CD4-positive, alpha-beta memory T cell (primary cell): Measurements from ENCODE around the gene MARCHF5. TPM values are rescaled to one million over a fixed set of nuclear protein-coding genes. Genes with fewer than 3 reads are reported as not detected.
A peak's percentile ranks its signal among the peaks of the same experiment; 100 is the strongest.

Source experiments
- CTCF ChIA-PET: fragments of 350-600 bp; sonication (Branson Sonifier 250); formaldehyde crosslinking; loops from one replicate; lab custom pipeline; 2021; ENCODE audit warnings: inconsistent platforms; ENCODE audit not compliant: partially characterized antibody; lab: Charles Lee
- POLR2A ChIA-PET: fragments of 350-600 bp; sonication (Branson Sonifier 250); formaldehyde crosslinking; loops from one replicate; lab custom pipeline; 2021; ENCODE audit not compliant: partially characterized antibody; lab: Charles Lee
- DNase-seq, 5 donors: peaks; one replicate each; pipeline versions ENCODE4 v3.0.0 to v3.0.0-alpha.2; 2020 to 2022; ENCODE audit warnings: mixed read lengths in 1 of 5
- H3K27ac ChIP-seq: one replicate; pipeline ENCODE4 v1.7.0; 2013; ENCODE audit warnings: low read depth, low read length
- H3K27me3 ChIP-seq: 2 replicates; pipeline ENCODE4 v1.7.0; 2013; ENCODE audit warnings: mild to moderate bottlenecking, low read length, moderate library complexity; ENCODE audit not compliant: insufficient read depth
- H3K36me3 ChIP-seq: 2 replicates; pipeline ENCODE4 v1.7.0; 2013; ENCODE audit warnings: mild to moderate bottlenecking, low read length, moderate library complexity; ENCODE audit not compliant: insufficient read depth
- H3K4me1 ChIP-seq: 2 replicates; pipeline ENCODE4 v1.7.0; 2013; ENCODE audit warnings: mild to moderate bottlenecking, low read length, moderate library complexity; ENCODE audit not compliant: insufficient read depth
- H3K4me3 ChIP-seq, 2 donors: one replicate each; pipeline ENCODE4 v1.7.0; 2013; ENCODE audit warnings: low read length in 2 of 2, mild to moderate bottlenecking in 1 of 2
- H3K9me3 ChIP-seq, 2 donors: one replicate each; pipeline ENCODE4 v1.7.0; 2013; ENCODE audit warnings: low read length in 2 of 2, control low read depth in 1 of 2; ENCODE audit not compliant: control insufficient read depth in 1 of 2
- H3K27ac Mint-ChIP-seq, 7 donors: one replicate each; pipeline ENCODE4 v1.8.0; 2020 to 2021; ENCODE audit warnings: mixed read lengths in 7 of 7, mild to moderate bottlenecking in 6 of 7, inconsistent platforms in 3 of 7, moderate library complexity in 3 of 7
- H3K27me3 Mint-ChIP-seq, 2 donors: one replicate each; pipeline ENCODE4 v1.8.0; 2020 to 2021; ENCODE audit warnings: mixed read lengths in 2 of 2
- H3K36me3 Mint-ChIP-seq, 2 donors: one replicate each; pipeline ENCODE4 v1.8.0; 2020 to 2021; ENCODE audit warnings: mixed read lengths in 2 of 2, inconsistent platforms in 1 of 2, mild to moderate bottlenecking in 1 of 2
- H3K4me1 Mint-ChIP-seq, 4 donors: one replicate each; pipeline ENCODE4 v1.8.0; 2020 to 2021; ENCODE audit warnings: mixed read lengths in 4 of 4, mild to moderate bottlenecking in 1 of 4
- H3K4me3 Mint-ChIP-seq, 8 donors: one replicate each; pipeline ENCODE4 v1.8.0; 2020 to 2021; ENCODE audit warnings: mixed read lengths in 8 of 8, mild to moderate bottlenecking in 7 of 8, moderate library complexity in 6 of 8, inconsistent platforms in 3 of 8
- H3K9me3 Mint-ChIP-seq, 8 donors: one replicate each; pipeline ENCODE4 v1.8.0; 2020 to 2021; ENCODE audit warnings: mixed read lengths in 8 of 8, mild to moderate bottlenecking in 5 of 8, inconsistent platforms in 3 of 8, moderate library complexity in 1 of 8
- intact Hi-C: fragments of 100-400 bp; cut with micrococcal nuclease; formaldehyde crosslinking; loops from one replicate; pipeline ENCODE4 v1.15.1; 2023
- polyA plus RNA-seq, 2 donors: library from polyadenylated mRNA; unstranded; fragments of 300-500 nt; fragmentation: Illumina TruSeq; gene quantifications; one replicate each; pipeline ENCODE4 v1.2.3, GENCODE V29; 2021
- total RNA-seq, 2 experiments: library from RNA; stranded (reverse); gene quantifications; one replicate each; pipeline ENCODE4 v1.2.3, GENCODE V29; 2021

MARCHF5 gene
- total and polyA plus RNA-seq, 4 experiments from 2014 or later = 26.7 to 40.8 (median 34.7) TPM

GRCh38 chr10:92354587-92354986 lies 63.6 kb downstream of the MARCHF5 start:
- no peaks in the 10 kb centered on the region for H3K9me3 ChIP-seq
- H3K27me3 ChIP-seq = no peaks in the 10 kb centered on the region
- no peaks in the 10 kb centered on the region for H3K4me1 ChIP-seq
- intact Hi-C loops = no loop called here
- H3K9me3 Mint-ChIP-seq = no peaks in the 10 kb centered on the region
- H3K36me3 ChIP-seq = peaks cover 7% of the 10 kb centered on the region
- CTCF ChIA-PET = interaction anchor here (1.0 kb wide), 1 partner anchor 29 kb away, joined by 3 read pairs; no protein-coding TSS in a partner anchor
- no peaks in the 10 kb centered on the region for H3K4me1 Mint-ChIP-seq
- no peak overlapping the region for H3K27ac ChIP-seq
- POLR2A ChIA-PET = no interaction called here
- no peak overlapping the region for H3K4me3 Mint-ChIP-seq
- H3K27ac Mint-ChIP-seq = no peak overlapping the region
- H3K4me3 ChIP-seq = no peak overlapping the region
- no peak for DNase-seq
- peaks cover 10 to 16% of the 10 kb centered on the region in 2 donors for H3K36me3 Mint-ChIP-seq
- peaks cover 0 to 2% of the 10 kb centered on the region in 2 donors for H3K27me3 Mint-ChIP-seq

- POLR2A ChIA-PET = no interaction called here
These were observed 65.1 kb downstream of the MARCHF5 start for GRCh38 chr10:92356041-92356440.

DNA sequence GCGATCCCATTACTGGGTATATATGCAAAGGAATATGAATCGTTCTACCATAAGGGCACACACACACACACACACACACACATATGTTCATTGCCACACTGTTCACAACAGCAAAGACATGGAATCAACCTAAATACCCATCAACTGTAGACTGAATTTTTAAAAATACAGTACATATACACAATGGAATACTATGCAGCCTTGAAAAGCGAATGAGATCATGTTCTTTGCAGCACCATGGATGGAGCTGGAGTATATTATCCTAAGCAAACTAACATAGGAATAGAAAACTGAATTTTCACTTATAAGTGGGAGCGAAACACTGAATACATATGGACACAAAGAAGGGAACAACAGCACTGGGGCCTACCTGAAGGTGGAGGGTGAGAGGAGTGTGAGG lies 72.5 kb downstream of the MARCHF5 start:
- H3K4me1 ChIP-seq = no peaks in the 10 kb centered on the region
- no peak overlapping the region for H3K4me3 ChIP-seq
- DNase-seq = no peak
- Mint-ChIP-seq H3K4me3 (peak overlapping the region in 1 of 8 donors; percentile 33), H3K9me3 (peaks cover 0 to 7% (median 4%) of the 10 kb centered on the region in 8 donors), H3K27ac (no peak overlapping the region), H3K36me3 (peaks cover 0 to 4% of the 10 kb centered on the region in 2 donors), H3K27me3 (peaks cover 17 to 23% of the 10 kb centered on the region in 2 donors), H3K4me1 (no peaks in the 10 kb centered on the region)
- CTCF ChIA-PET = no interaction called here
- H3K27me3 ChIP-seq = no peaks in the 10 kb centered on the region
- H3K27ac ChIP-seq = no peak overlapping the region
- POLR2A ChIA-PET = no interaction called here
- no peaks in the 10 kb centered on the region for H3K36me3 ChIP-seq
- intact Hi-C loops = no loop called here
- H3K9me3 ChIP-seq = no peaks in the 10 kb centered on the region

More at GRCh38 chr10:92356041-92356440, 65.1 kb downstream of the MARCHF5 start:
- Histone ChIP-seq H3K36me3 (no peaks in the 10 kb centered on the region), H3K9me3 (no peaks in the 10 kb centered on the region), H3K27me3 (no peaks in the 10 kb centered on the region), H3K4me1 (no peaks in the 10 kb centered on the region), H3K4me3 (no peak overlapping the region), H3K27ac (no peak overlapping the region)
- Mint-ChIP-seq H3K36me3 (peaks cover 0 to 3% of the 10 kb centered on the region in 2 donors), H3K27ac (no peak overlapping the region), H3K9me3 (peaks cover 0 to 4% (median 0%) of the 10 kb centered on the region in 8 donors), H3K4me1 (no peaks in the 10 kb centered on the region), H3K4me3 (no peak overlapping the region), H3K27me3 (peaks cover 0 to 3% of the 10 kb centered on the region in 2 donors)
- DNase-seq = no peak
- intact Hi-C loops = no loop called here
- CTCF ChIA-PET = no interaction called here

- Histone ChIP-seq H3K4me3 (no peak overlapping the region), H3K9me3 (no peaks in the 10 kb centered on the region), H3K4me1 (no peaks in the 10 kb centered on the region), H3K36me3 (no peaks in the 10 kb centered on the region), H3K27me3 (no peaks in the 10 kb centered on the region), H3K27ac (no peak overlapping the region)
- Mint-ChIP-seq H3K36me3 (peaks cover 0 to 4% of the 10 kb centered on the region in 2 donors), H3K4me3 (no peak overlapping the region), H3K27ac (no peak overlapping the region), H3K9me3 (peaks cover 0 to 7% (median 2%) of the 10 kb centered on the region in 8 donors), H3K27me3 (peaks cover 17 to 23% of the 10 kb centered on the region in 2 donors), H3K4me1 (no peaks in the 10 kb centered on the region)
- no peak for DNase-seq
- POLR2A ChIA-PET = no interaction called here
- intact Hi-C loops = no loop called here
- CTCF ChIA-PET = no interaction called here
These were observed 75.5 kb downstream of the MARCHF5 start for GRCh38 chr10:92366412-92367021.

GRCh38 chr10:92377962-92378361 lies 87.0 kb downstream of the MARCHF5 start:
- H3K9me3 ChIP-seq = no peaks in the 10 kb centered on the region
- H3K4me3 ChIP-seq = no peak overlapping the region
- Mint-ChIP-seq H3K9me3 (no peaks in the 10 kb centered on the region), H3K4me1 (no peaks in the 10 kb centered on the region), H3K27ac (no peak overlapping the region), H3K4me3 (no peak overlapping the region), H3K27me3 (peaks cover 1 to 7% of the 10 kb centered on the region in 2 donors), H3K36me3 (no peaks in the 10 kb centered on the region)
- H3K36me3 ChIP-seq = no peaks in the 10 kb centered on the region
- intact Hi-C loops = no loop called here
- ChIA-PET CTCF (no interaction called here), POLR2A (interaction anchor here (0.6 kb wide), 1 partner anchor 301 kb away, joined by 5 read pairs; no protein-coding TSS in a partner anchor)
- no peak overlapping the region for H3K27ac ChIP-seq
- no peaks in the 10 kb centered on the region for H3K4me1 ChIP-seq
- DNase-seq = no peak
- no peaks in the 10 kb centered on the region for H3K27me3 ChIP-seq

DNA sequence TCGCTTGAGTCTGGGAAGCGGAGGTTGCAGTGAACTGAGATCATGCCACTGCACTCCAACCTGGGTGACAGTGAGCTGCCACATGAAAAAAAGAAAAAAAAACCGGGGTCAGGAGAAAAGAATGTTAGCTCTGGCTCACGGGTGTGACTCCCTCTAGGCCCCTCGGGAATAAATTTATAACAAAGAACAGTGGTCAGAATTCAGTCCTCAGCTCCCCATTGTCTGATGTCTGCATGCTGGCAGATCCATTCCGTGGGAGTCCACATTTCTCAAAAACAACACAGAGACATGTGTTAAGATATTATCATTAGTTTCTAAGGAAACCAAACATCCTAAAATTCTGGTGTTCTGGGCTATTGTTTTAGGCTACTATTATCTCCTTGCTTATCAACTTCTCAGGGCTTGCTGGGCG lies 90.6 kb downstream of the MARCHF5 start:
- no peak for DNase-seq
- no peaks in the 10 kb centered on the region for H3K36me3 ChIP-seq
- H3K4me1 ChIP-seq = no peaks in the 10 kb centered on the region
- Mint-ChIP-seq H3K27ac (no peak overlapping the region), H3K36me3 (no peaks in the 10 kb centered on the region), H3K27me3 (peaks cover 9 to 10% of the 10 kb centered on the region in 2 donors), H3K4me1 (no peaks in the 10 kb centered on the region), H3K9me3 (no peaks in the 10 kb centered on the region), H3K4me3 (no peak overlapping the region)
- intact Hi-C loops = no loop called here
- H3K27ac ChIP-seq = no peak overlapping the region
- no peaks in the 10 kb centered on the region for H3K9me3 ChIP-seq
- H3K27me3 ChIP-seq = no peaks in the 10 kb centered on the region
- POLR2A ChIA-PET = no interaction called here
- H3K4me3 ChIP-seq = no peak overlapping the region
- CTCF ChIA-PET = no interaction called here

- DNase-seq = no peak
- Mint-ChIP-seq H3K27me3 (peaks cover 9 to 10% of the 10 kb centered on the region in 2 donors), H3K9me3 (peaks cover 0 to 2% (median 0%) of the 10 kb centered on the region in 8 donors), H3K4me1 (no peaks in the 10 kb centered on the region), H3K27ac (no peak overlapping the region), H3K4me3 (no peak overlapping the region), H3K36me3 (no peaks in the 10 kb centered on the region)
- Histone ChIP-seq H3K9me3 (no peaks in the 10 kb centered on the region), H3K27me3 (no peaks in the 10 kb centered on the region), H3K36me3 (no peaks in the 10 kb centered on the region), H3K4me1 (no peaks in the 10 kb centered on the region), H3K4me3 (no peak overlapping the region), H3K27ac (no peak overlapping the region)
- CTCF ChIA-PET = no interaction called here
- POLR2A ChIA-PET = no interaction called here
- intact Hi-C loops = no loop called here
These were observed 91.7 kb downstream of the MARCHF5 start for GRCh38 chr10:92382631-92383030.
